Neural cell (in vitro differentiated cells): ENCODE results near the gene BRF1. TPM values are rescaled to one million over a fixed set of nuclear protein-coding genes. Genes with fewer than 3 reads are reported as not detected.

Experiments used
- H2AFZ ChIP-seq: fragments of 200-600, 300-800 bp; sonication (generic), shearing (Covaris generic); 2 replicates; pipeline ENCODE4 v1.6.0; 2014; ENCODE audit warnings: low read depth, mild to moderate bottlenecking, antibody characterized with exemption, low read length, moderate library complexity
- H3F3A ChIP-seq: fragments of 200-600 bp; shearing (Covaris generic); 2 replicates; pipeline ENCODE4 v1.6.1; 2016; ENCODE audit warnings: mild to moderate bottlenecking, moderate library complexity, mixed read lengths, antibody characterized with exemption, low read length; ENCODE audit not compliant: insufficient read depth, poor library complexity, severe bottlenecking
- H3K27ac ChIP-seq: fragments of 200-600, 300-800 bp; sonication (generic), shearing (Covaris generic); 2 replicates; pipeline ENCODE4 v1.5.1; 2014; ENCODE audit warnings: mild to moderate bottlenecking, low read length, moderate library complexity
- H3K27me3 ChIP-seq: fragments of 300-800, 200-600 bp; sonication (generic), shearing (Covaris generic); 2 replicates; pipeline ENCODE4 v1.6.0; 2014; ENCODE audit warnings: mild to moderate bottlenecking, low read depth, low read length, moderate library complexity; ENCODE audit not compliant: insufficient read depth
- H3K36me3 ChIP-seq: fragments of 300-800, 200-600 bp; sonication (generic), shearing (Covaris generic); 2 replicates; pipeline ENCODE4 v1.5.1; 2014; ENCODE audit warnings: mild to moderate bottlenecking, antibody characterized with exemption, low read length, moderate library complexity; ENCODE audit not compliant: insufficient read depth
- H3K4me2 ChIP-seq: fragments of 300-800, 200-600 bp; sonication (generic), shearing (Covaris generic); 2 replicates; pipeline ENCODE4 v1.6.0; 2014; ENCODE audit warnings: mild to moderate bottlenecking, low read length
- H3K4me3 ChIP-seq: fragments of 300-800, 200-600 bp; sonication (generic), shearing (Covaris generic); 2 replicates; pipeline ENCODE4 v1.5.1; 2014; ENCODE audit warnings: mild to moderate bottlenecking, low read length, moderate library complexity
- H3K79me2 ChIP-seq: fragments of 200-600 bp; shearing (Covaris generic); replicated peaks from 2 replicates; pipeline ENCODE4 v1.6.0; 2014; ENCODE audit warnings: mild to moderate bottlenecking, low read length, moderate library complexity; ENCODE audit not compliant: insufficient read depth
- H3K9ac ChIP-seq: fragments of 300-800, 200-600 bp; sonication (generic), shearing (Covaris generic); 2 replicates; pipeline ENCODE4 v1.6.1; 2016; ENCODE audit warnings: mild to moderate bottlenecking, low read length, mixed read lengths
- H3K9me2 ChIP-seq: fragments of 200-600 bp; shearing (Covaris generic); 2 replicates; pipeline ENCODE4 v1.6.1; 2016; ENCODE audit warnings: mild to moderate bottlenecking, low read length, mixed read lengths; ENCODE audit not compliant: insufficient read depth
- H3K9me3 ChIP-seq: fragments of 200-600, 300-800 bp; sonication (generic), shearing (Covaris generic); 2 replicates; pipeline ENCODE4 v1.6.1; 2016; ENCODE audit warnings: mild to moderate bottlenecking, mixed run types, low read length, moderate library complexity, mixed read lengths
- H4K20me1 ChIP-seq: fragments of 200-600 bp; shearing (Covaris generic); 2 replicates; pipeline ENCODE4 v1.6.1; 2016; ENCODE audit warnings: mild to moderate bottlenecking, mixed run types; ENCODE audit not compliant: insufficient read depth
- CTCF ChIP-seq: fragments of 450-650 bp; IDR thresholded peaks from 2 replicates; pipeline ENCODE4 v1.5.1; 2014; ENCODE audit warnings: antibody characterized with exemption, mild to moderate bottlenecking, moderate library complexity; ENCODE audit not compliant: poor library complexity, severe bottlenecking
- EP300 ChIP-seq: fragments of 450-650 bp; conservative IDR thresholded peaks from 2 replicates; pipeline ENCODE4 v1.6.1; 2014; ENCODE audit warnings: antibody characterized with exemption, mild to moderate bottlenecking, moderate library complexity; ENCODE audit not compliant: poor library complexity, severe bottlenecking
- EZH2 ChIP-seq: fragments of 200-600, 300-800 bp; shearing (Covaris generic), sonication (generic); IDR thresholded peaks from 2 replicates; pipeline ENCODE4 v1.6.1; 2014; ENCODE audit warnings: antibody characterized with exemption, low read length, borderline replicate concordance, mild to moderate bottlenecking; ENCODE audit not compliant: insufficient read depth, poor library complexity, severe bottlenecking
- MXI1 ChIP-seq: fragments of 450-650 bp; conservative IDR thresholded peaks from 2 replicates; pipeline ENCODE4 v1.6.1; 2014; ENCODE audit warnings: antibody characterized with exemption, mild to moderate bottlenecking; ENCODE audit not compliant: poor library complexity, severe bottlenecking
- POLR2AphosphoS5 ChIP-seq: IDR thresholded peaks from 2 replicates; pipeline ENCODE4 v1.6.1; 2012
- RAD21 ChIP-seq: fragments of 450-650 bp; conservative IDR thresholded peaks from 2 replicates; pipeline ENCODE4 v1.6.1; 2014; ENCODE audit warnings: antibody characterized with exemption, mild to moderate bottlenecking, moderate library complexity
- SMC3 ChIP-seq: fragments of 450-650 bp; conservative IDR thresholded peaks from 2 replicates; pipeline ENCODE4 v1.6.1; 2014; ENCODE audit warnings: antibody characterized with exemption, mild to moderate bottlenecking, moderate library complexity; ENCODE audit not compliant: poor library complexity
- TAF1 ChIP-seq: IDR thresholded peaks from 2 replicates; pipeline ENCODE4 v1.6.1; 2012; ENCODE audit warnings: low read depth
- polyA plus RNA-seq: library from polyadenylated mRNA; depleted of rRNA; stranded (reverse); fragments of >200 nt; gene quantifications from 2 replicates; pipeline ENCODE4 v1.2.3, GENCODE V29; 2014
- TF ChIP-seq, protein P1 (sequence below): IDR thresholded peaks from 2 replicates; pipeline ENCODE4 v1.6.1; 2012; ENCODE audit warnings: borderline replicate concordance

Gene BRF1
- polyA plus RNA-seq, 1 donor from 2014 or later: 69.4 TPM

- H3K36me3 ChIP-seq: no peaks in the 10 kb centered on the region
- H3K4me3 ChIP-seq: no peak overlapping the region
- H3K9me2 ChIP-seq: no peaks in the 10 kb centered on the region
- H3K27ac ChIP-seq: no peak overlapping the region
- no peak overlapping the region for H3K9ac ChIP-seq
- H3K4me2 ChIP-seq: no peak overlapping the region
- no peaks in the 10 kb centered on the region for H3K27me3 ChIP-seq
- TF ChIP-seq TAF1 (no peak), POLR2AphosphoS5 (no peak)
- TF ChIP-seq, protein P1, sequence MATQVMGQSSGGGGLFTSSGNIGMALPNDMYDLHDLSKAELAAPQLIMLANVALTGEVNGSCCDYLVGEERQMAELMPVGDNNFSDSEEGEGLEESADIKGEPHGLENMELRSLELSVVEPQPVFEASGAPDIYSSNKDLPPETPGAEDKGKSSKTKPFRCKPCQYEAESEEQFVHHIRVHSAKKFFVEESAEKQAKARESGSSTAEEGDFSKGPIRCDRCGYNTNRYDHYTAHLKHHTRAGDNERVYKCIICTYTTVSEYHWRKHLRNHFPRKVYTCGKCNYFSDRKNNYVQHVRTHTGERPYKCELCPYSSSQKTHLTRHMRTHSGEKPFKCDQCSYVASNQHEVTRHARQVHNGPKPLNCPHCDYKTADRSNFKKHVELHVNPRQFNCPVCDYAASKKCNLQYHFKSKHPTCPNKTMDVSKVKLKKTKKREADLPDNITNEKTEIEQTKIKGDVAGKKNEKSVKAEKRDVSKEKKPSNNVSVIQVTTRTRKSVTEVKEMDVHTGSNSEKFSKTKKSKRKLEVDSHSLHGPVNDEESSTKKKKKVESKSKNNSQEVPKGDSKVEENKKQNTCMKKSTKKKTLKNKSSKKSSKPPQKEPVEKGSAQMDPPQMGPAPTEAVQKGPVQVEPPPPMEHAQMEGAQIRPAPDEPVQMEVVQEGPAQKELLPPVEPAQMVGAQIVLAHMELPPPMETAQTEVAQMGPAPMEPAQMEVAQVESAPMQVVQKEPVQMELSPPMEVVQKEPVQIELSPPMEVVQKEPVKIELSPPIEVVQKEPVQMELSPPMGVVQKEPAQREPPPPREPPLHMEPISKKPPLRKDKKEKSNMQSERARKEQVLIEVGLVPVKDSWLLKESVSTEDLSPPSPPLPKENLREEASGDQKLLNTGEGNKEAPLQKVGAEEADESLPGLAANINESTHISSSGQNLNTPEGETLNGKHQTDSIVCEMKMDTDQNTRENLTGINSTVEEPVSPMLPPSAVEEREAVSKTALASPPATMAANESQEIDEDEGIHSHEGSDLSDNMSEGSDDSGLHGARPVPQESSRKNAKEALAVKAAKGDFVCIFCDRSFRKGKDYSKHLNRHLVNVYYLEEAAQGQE: no peak
- peaks cover 3% of the 10 kb centered on the region for H4K20me1 ChIP-seq
- peaks cover 22% of the 10 kb centered on the region for H3K79me2 ChIP-seq
- no peaks in the 10 kb centered on the region for H3F3A ChIP-seq
- H3K9me3 ChIP-seq: no peaks in the 10 kb centered on the region
- H2AFZ ChIP-seq: no peak overlapping the region
These were observed 46.8 kb upstream of the BRF1 start for GRCh38 chr14:105347587-105347968.

GRCh38 chr14:105346876-105347586 lies 46.2 kb upstream of the BRF1 start:
- Histone ChIP-seq H3K9ac (no peak overlapping the region), H3F3A (no peaks in the 10 kb centered on the region), H4K20me1 (peaks cover 3% of the 10 kb centered on the region), H3K9me3 (no peaks in the 10 kb centered on the region), H3K9me2 (no peaks in the 10 kb centered on the region), H3K4me3 (no peak overlapping the region), H3K27ac (no peak overlapping the region), H3K36me3 (no peaks in the 10 kb centered on the region), H3K79me2 (peaks cover 22% of the 10 kb centered on the region), H3K27me3 (no peaks in the 10 kb centered on the region), H2AFZ (no peak overlapping the region), H3K4me2 (no peak overlapping the region)
- no peak for TF ChIP-seq TAF1
- TF ChIP-seq MXI1: no peak
- TF ChIP-seq RAD21: no peak
- TF ChIP-seq POLR2AphosphoS5: no peak
- no peak for TF ChIP-seq EZH2
- TF ChIP-seq SMC3: no peak
- TF ChIP-seq CTCF: no peak
- no peak for TF ChIP-seq EP300
- TF ChIP-seq, protein P1: no peak
